DOHH2 (cell line): Measurements from ENCODE around the gene FBXO31.

Experiments
- CTCF ChIP-seq: fragments of 200-600 bp; sonication (generic); IDR thresholded peaks from one replicate; pipeline ENCODE4 v1.5.1; 2014; ENCODE audit warnings: antibody characterized with exemption, mild to moderate bottlenecking, low read depth, low read length; ENCODE audit not compliant: poor library complexity, severe bottlenecking
- EZH2phosphoT487 ChIP-seq: fragments of 200-600 bp; sonication (generic); IDR thresholded peaks from 2 replicates; pipeline ENCODE4 v1.6.1; 2017; ENCODE audit warnings: borderline replicate concordance, mild to moderate bottlenecking, antibody characterized with exemption, low read length, moderate library complexity, mixed read lengths

- TF ChIP-seq CTCF (no peak), EZH2phosphoT487 (no peak)
These were observed 30.0 kb downstream of the FBXO31 start for GRCh38 chr16:87353613-87354012.
